ENCODE measurements around the gene SLC25A10. TPM values are rescaled to one million over a fixed set of nuclear protein-coding genes. Genes with fewer than 3 reads are reported as not detected.

SLC25A10 gene
- total RNA-seq, 1 donor from 2014 or later = 8.2 TPM

- DNase-seq = no peak
- Histone ChIP-seq H3K4me1 (peaks cover 30% of the 10 kb centered on the region), H3K4me3 (no peak overlapping the region), H3K27me3 (ENCODE audit: low read depth) (no peaks in the 10 kb centered on the region), H3K36me3 (peaks cover 74% of the 10 kb centered on the region), H3K27ac (replicated peaks) (no peak overlapping the region), H3K9me3 (replicated peaks) (no peaks in the 10 kb centered on the region)
- intact Hi-C loops (cut with micrococcal nuclease) = no loop called here
- no peak for TF ChIP-seq CTCF (IDR thresholded peaks at IDR 0.05; ENCODE audit: borderline replicate concordance)
Observed at GRCh38 chr17:81687770-81688541, 24.1 kb upstream of the SLC25A10 start.

- no peak for DNase-seq
- Histone ChIP-seq H3K9me3 (replicated peaks) (no peaks in the 10 kb centered on the region), H3K27ac (replicated peaks) (no peak overlapping the region), H3K4me1 (peaks cover 24% of the 10 kb centered on the region), H3K4me3 (no peak overlapping the region), H3K36me3 (peaks cover 81% of the 10 kb centered on the region), H3K27me3 (ENCODE audit: low read depth) (no peaks in the 10 kb centered on the region)
- intact Hi-C loops (cut with micrococcal nuclease) = no loop called here
- TF ChIP-seq CTCF (IDR thresholded peaks at IDR 0.05; ENCODE audit: borderline replicate concordance) = no peak
Observed at GRCh38 chr17:81688616-81689015, 23.5 kb upstream of the SLC25A10 start.

- intact Hi-C loops (cut with micrococcal nuclease) = no loop called here
- no peak for DNase-seq
- H3K27ac ChIP-seq (replicated peaks) = no peak overlapping the region
- H3K27me3 ChIP-seq (ENCODE audit: low read depth) = no peaks in the 10 kb centered on the region
- peaks cover 96% of the 10 kb centered on the region for H3K36me3 ChIP-seq
- peaks cover 12% of the 10 kb centered on the region for H3K4me1 ChIP-seq
- no peak for TF ChIP-seq CTCF (IDR thresholded peaks at IDR 0.05; ENCODE audit: borderline replicate concordance)
- no peaks in the 10 kb centered on the region for H3K9me3 ChIP-seq (replicated peaks)
- no peak overlapping the region for H3K4me3 ChIP-seq
Observed at GRCh38 chr17:81690066-81690465, 22.0 kb upstream of the SLC25A10 start.

GRCh38 chr17:81690549-81690948 is 21.5 kb upstream of the SLC25A10 start:
- H3K36me3 ChIP-seq = peaks cover 100% of the 10 kb centered on the region
- DNase-seq = no peak

GRCh38 chr17:81691196-81691595 is 20.9 kb upstream of the SLC25A10 start:
- Histone ChIP-seq H3K4me3 (no peak overlapping the region), H3K4me1 (peaks cover 1% of the 10 kb centered on the region), H3K27ac (replicated peaks) (no peak overlapping the region), H3K36me3 (peaks cover 100% of the 10 kb centered on the region), H3K27me3 (ENCODE audit: low read depth) (no peaks in the 10 kb centered on the region), H3K9me3 (replicated peaks) (no peaks in the 10 kb centered on the region)
- no peak for TF ChIP-seq CTCF (IDR thresholded peaks at IDR 0.05; ENCODE audit: borderline replicate concordance)
- intact Hi-C loops (cut with micrococcal nuclease) = no loop called here
- no peak for DNase-seq

More at GRCh38 chr17:81690549-81690948, 21.5 kb upstream of the SLC25A10 start:
- peaks cover 7% of the 10 kb centered on the region for H3K4me1 ChIP-seq
- no peak overlapping the region for H3K4me3 ChIP-seq
- intact Hi-C loops (cut with micrococcal nuclease) = no loop called here
- no peaks in the 10 kb centered on the region for H3K9me3 ChIP-seq (replicated peaks)
- no peaks in the 10 kb centered on the region for H3K27me3 ChIP-seq (ENCODE audit: low read depth)
- TF ChIP-seq CTCF (IDR thresholded peaks at IDR 0.05; ENCODE audit: borderline replicate concordance) = no peak
- H3K27ac ChIP-seq (replicated peaks) = no peak overlapping the region

Data from left ventricle myocardium inferior (tissue), 1 donor.